Activated CD8-positive, alpha-beta memory T cell treated with anti-CD3 and anti-CD28 coated beads for 4 hours (primary cell): ENCODE measurements around the gene CD46.
"Not testable (repeated sequence)": the region's sequence is repeated elsewhere in the genome, so short reads cannot be mapped to it uniquely, and the experiment has no call there.

Source experiments
- DNase-seq, 2 donors: peaks; one replicate each; pipeline ENCODE4 v3.0.0-alpha.2; 2020; ENCODE audit warnings: low read depth in 2 of 2

The CD46 gene

DNA sequence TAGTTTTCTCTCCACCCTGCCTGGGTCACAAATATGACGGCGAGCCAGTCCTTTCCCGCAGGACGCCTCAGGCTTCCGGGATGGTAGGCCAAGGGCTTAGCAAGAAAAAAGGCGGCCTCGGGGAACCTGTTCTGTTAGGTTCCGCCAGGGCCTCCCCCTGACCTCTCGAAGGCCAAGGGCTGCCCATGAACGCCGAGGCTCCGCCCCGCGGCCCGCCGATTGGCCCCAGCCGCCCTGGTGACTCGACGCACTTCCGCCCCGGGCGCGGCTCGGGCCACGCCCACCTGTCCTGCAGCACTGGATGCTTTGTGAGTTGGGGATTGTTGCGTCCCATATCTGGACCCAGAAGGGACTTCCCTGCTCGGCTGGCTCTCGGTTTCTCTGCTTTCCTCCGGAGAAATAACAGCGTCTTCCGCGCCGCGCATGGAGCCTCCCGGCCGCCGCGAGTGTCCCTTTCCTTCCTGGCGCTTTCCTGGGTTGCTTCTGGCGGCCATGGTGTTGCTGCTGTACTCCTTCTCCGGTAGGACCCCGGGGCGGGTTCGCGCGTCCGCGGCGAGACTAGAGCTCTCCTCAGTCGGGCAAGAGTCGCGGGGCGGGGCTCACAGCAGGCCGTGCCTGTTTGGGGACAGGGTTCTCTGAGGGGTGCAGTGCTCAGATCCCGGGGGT, at the start of gene CD46:
Gene CD46 (plus strand): TSS at position 265 of the 666 bp plus-strand sequence. CDS start 159 bp downstream, at position 424.
- peak; percentile 81 to 82 for DNase-seq

GRCh38 chr1:207702317-207702716, 49.5 kb upstream of the CD46 start:
- DNase-seq: no peak

DNA sequence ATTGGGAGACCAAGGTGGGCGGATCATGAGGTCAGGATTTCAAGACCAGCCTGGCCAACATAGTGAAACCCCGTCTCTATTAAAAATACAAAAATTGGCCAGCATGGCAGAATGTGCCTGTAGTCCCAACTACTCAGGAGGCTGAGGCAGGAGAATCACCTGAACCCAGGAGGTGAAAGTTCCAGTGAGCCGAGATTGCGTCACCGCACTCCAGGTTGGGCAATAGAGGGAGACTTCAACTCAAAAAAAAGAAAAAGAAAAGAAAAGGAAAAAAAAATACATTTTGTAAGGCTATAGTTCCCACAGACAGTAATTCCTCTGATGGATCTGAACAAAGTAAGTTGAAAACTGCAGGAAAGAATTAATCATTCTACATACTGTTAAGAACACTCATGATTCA, 48.1 kb upstream of the CD46 start:
- no peak for DNase-seq

DNA sequence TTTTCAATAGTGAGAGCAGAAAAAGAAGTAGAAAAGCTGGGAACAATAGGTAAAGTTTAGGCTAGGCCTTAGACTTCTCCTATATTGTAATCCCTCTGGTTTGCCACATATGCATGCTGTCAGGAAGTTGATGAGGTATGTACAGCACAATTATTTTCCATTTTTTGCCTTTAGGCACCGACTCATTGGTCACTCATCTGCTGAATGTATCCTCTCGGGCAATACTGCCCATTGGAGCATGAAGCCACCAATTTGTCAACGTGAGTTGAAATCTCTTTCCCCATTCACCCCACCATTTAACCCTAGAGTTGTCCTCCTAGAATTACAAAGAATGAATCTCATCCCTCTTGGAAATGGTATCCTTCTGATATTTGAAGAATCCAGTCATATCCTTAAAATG, 43.9 kb upstream of the CD46 start:
- DNase-seq: not testable (repeated sequence)

- DNase-seq: no peak
These were observed 40.6 kb upstream of the CD46 start for GRCh38 chr1:207711285-207711684.

DNA sequence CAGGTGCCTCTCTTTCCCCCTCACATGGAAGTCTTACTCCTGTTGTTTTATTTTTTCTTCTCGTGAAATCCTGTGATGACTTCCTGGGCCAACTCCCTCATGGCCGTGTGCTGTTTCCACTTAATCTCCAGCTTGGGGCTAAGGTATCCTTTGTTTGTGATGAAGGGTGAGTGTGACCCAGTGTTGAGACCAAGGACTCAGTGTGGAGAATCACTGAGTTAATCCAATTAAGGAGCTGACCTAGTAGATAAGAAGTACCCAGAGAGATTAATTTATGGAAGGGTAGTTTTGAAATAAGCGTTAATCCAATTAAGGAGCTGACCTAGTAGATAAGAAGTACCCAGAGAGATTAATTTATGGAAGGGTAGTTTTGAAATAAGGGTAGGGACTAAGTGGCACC, 39.2 kb upstream of the CD46 start:
- DNase-seq: not testable (repeated sequence)

- DNase-seq: no peak
These were observed 38.3 kb upstream of the CD46 start for GRCh38 chr1:207713529-207713928.

DNA sequence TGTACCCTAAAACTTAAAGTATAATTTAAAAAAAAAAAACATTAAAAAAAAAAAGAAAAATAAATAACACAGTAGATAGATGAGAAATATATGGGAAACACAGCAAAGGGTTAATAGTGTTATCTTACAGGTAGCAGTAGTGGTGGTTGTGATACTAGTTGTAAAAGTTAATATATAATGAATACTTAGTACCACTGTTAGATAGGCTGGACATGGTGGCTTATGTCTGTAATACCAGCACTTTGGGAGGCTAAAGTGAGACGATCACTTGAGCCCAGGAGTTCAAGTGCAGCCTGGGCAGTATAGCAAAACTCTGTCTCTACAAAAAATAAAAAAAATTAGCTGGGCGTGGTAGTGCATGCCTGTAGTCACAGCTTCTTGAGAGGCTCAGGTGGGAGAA, 32.6 kb upstream of the CD46 start:
- no peak for DNase-seq

DNA sequence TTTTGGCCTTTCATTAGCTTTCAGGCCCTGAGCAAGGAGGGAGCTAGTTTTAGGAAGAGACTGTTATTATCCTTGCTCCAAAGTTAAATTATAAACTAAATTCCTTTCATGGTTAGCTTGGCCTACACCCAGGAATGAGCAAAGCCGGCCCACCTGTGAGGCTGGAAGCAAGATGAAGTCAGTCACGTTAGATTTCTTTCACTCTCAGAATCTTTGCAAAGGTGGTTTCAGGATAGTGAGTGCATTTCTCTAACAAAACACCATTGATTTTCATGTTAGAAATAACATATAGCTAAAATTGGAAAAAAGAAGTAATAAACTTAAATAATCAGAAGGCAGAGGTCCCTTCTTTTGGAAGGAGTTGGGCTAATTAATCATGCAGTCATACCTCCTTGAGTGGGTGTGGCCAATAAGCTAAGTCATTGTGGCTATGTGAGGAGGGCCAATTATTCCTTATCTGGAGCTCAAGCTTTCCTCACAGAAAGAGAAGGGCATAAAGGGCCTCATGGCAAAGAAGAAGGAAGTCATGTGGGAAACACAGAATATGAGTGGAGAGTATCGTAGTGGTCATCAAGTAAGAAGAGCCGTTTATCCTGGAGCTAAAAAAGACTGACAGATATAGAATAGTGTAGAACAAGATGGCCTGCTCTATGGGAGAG, 23.5 kb upstream of the CD46 start:
- DNase-seq: not testable (repeated sequence)

- DNase-seq: not testable (repeated sequence)
These were observed 14.2 kb upstream of the CD46 start for GRCh38 chr1:207737503-207738157.

DNA sequence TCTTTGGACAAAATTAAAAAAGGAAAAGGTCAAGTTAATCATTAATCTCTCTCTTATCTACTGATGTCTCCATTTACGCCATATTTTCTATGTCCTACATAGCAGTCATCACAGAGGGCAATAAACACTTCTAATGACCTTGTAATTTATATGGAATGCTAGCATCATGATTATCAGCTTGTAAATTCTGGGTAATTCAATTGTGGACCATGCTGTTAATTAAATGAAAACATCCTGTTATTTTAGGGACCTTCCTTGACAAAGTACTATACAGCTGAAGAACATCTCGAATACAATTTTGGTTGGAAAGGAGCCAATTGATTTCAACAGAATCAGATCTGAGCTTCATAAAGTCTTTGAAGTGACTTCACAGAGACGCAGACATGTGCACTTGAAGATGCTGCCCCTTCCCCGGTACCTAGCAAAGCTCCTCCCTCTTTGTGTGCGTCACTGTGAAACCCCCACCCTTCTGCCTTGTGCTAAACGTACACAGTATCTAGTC, 13.6 kb upstream of the CD46 start:
- DNase-seq: not testable (repeated sequence)

DNA sequence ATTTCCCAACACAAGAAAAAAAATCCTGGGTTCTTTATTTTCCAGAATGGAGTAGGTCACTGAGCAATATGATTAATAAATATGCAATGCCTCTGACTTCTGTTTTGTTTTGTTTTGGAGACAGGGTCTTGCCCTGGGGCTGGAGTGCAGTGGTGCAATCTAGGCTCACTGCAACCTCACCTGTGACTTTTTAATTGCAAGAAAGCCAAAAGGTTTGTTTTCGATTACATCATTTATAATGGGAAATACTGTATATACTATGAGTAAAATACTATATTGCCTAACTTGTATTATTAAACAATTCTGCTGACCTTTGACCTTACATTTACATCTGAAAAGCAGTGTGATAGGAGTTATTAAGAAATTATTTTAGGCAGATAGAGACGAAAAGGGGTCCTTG, 11.6 kb upstream of the CD46 start:
- DNase-seq: no peak

- no peak for DNase-seq
These were observed 8.9 kb upstream of the CD46 start for GRCh38 chr1:207742850-207743555.

DNA sequence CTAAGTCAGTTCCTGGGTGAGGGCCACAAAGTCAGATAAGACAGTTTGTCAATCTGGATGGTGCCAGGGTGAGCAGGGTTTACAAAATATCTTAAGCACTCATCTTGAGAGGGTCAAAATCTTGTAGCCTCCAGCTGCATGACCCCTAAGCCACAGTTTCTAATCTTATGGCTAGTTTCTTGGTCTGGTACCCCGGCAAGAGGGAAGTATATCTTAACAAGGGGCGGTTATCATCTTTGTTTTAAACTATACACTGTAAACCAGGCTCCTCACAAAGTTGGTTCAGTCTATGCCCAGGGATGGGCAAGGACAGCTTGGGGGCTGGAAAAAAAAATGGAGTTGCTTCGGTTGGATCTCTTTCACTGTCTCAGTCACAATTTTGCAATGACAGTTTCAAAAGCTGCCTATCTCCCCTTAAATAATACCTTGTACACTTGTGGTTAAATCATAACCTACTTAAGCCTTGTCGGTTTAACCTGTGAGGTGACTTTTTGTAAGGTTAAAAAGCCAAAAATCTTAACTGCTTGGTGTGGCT, 7.8 kb upstream of the CD46 start:
- DNase-seq: no peak

- no peak for DNase-seq
These were observed 6.6 kb upstream of the CD46 start for GRCh38 chr1:207745285-207745684.

- no peak for DNase-seq
These were observed 5.8 kb upstream of the CD46 start for GRCh38 chr1:207745839-207746767.

DNA sequence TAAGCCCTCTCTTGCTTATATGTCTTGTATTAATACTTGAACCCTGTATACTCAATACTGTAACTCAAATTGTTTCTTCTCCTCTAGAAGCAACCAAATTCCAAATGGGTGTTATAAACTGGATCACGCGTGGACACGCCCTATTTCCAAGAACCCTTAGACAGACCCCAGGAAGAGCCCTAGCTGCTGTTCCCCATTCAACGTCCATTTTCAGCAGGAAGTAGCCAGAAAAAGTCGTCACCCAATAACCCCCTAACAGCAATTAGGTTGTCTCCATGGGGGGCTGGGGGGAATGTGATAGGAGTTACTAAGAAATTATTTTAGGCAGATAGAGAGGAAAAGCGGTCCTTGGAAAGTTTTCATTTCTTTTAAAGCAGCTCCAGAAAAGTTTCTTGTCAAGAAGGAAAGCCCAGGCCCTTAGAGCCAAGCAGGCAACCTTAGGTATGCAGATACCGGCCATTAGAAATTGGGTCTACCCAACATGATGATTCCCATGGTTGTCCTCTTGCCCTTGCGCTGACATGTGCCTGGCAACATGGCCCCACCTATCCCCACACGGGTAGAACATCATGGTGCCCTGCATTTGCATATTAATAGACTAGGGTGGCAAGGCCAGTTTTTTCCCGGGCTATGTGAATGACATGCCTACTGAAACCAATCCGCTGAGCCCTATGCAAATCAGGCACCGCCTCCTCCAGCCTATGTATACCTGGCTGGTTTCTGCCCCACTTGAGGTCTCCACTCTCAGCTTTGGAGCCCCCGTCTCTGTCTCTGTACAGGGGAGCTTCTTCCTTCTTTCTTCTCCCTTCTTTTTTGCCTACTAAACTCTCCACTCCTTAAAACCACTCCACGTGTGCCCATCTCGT, 4.0 kb upstream of the CD46 start:
- DNase-seq: no peak

DNA sequence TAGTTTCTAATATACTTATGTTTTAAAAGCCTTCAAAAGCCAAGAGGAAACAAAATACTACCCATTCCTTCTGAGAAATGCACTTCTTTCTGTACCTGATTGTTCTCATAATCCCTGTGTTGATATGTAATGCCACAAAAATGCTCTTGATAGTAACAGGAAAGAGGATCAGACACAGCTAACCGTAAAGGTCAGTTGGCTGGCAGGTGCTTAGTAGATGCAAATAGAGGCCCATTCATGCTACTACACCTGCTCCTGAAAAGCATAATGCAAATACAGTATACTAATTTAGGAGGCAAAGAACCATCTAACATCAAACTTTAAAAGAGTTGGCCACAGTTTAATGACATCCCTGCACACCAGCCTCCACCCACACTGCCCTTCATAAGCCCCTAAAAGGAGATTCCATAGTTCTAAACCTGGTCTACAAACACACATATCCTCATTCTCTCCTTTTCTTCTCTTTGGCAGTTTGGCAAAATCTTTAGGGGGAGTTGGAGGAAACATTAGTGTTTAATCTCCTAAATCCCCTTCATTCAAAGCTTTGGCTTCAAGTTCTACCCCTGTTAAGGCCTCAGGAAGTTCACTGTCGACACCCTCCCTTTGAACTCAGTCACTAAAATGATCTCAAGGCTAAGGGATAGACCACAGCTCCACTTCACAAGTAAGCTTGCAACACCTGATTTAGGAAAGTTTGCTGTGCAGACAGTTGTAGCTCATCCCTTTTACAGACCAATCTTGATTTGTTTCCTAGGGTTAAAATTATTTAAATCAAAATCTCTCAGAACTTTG, 2.9 kb upstream of the CD46 start:
- no peak for DNase-seq
